ENCODE data around the gene HOXD11. TPM values are rescaled to one million over a fixed set of nuclear protein-coding genes. Genes with fewer than 3 reads are reported as not detected.

HOXD11 gene
- total and polyA plus RNA-seq, 2 experiments from 2014 or later: not detected

DNA sequence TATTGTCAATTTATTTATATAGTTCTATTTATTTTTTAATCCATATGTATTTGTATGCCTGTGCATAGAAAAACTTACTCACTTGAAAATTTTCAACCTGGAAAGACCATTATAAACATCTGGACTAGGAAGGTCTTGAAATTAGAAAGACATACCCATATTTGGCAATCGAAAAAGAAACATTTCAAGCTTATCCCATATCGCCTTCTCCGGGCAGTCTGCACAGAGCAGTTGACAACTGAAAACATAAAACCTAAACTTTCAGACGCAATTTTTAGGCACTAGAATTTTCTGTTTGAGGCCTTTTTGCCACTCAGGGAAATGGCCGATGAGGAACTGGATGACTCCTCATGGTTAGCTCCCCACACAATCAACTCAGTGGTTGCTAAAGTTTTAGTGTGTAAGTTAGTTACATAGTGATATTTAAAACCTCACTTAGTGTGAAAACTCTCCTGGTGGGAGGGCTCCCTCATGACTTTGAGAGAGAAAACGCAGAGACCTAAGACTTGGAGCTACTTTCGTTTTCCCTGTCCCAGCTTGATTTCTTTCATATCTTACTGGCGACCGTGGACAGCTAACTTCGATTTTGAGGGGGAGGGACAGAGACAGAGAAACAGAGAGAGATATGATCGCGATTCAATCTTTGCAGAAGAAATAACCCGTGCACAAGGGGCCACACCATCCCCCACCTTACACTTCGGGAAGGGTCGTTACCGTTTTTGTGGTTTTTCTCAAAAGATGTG lies 10.7 kb upstream of the HOXD11 start:
- Histone ChIP-seq H3K4me1 (ENCODE audit: insufficient read depth) (peaks cover 54% of the 10 kb centered on the region), H3K9me2 (ENCODE audit: insufficient read depth) (no peaks in the 10 kb centered on the region), H4K20me1 (replicated peaks; ENCODE audit: insufficient read depth) (peaks cover 26% of the 10 kb centered on the region), H3K4me2 (peak overlapping the region; percentile 72), H3K79me2 (replicated peaks; ENCODE audit: insufficient read depth) (no peaks in the 10 kb centered on the region), H3K27me3 (ENCODE audit: insufficient read depth) (peaks cover 94% of the 10 kb centered on the region), H3K36me3 (ENCODE audit: insufficient read depth) (no peaks in the 10 kb centered on the region), H3K4me3 (peak overlapping the region; percentile 46), H3K27ac (ENCODE audit: low read depth) (no peak overlapping the region), H2AFZ (no peak overlapping the region), H3F3A (replicated peaks; ENCODE audit: low read depth) (peaks cover 33% of the 10 kb centered on the region)
- H3K4me3 Mint-ChIP-seq: peak overlapping the region; percentile 68
- H3K27ac Mint-ChIP-seq: no peak overlapping the region
- no peaks in the 10 kb centered on the region; the same call in 2 of the 3 replicates for H3K36me3 Mint-ChIP-seq (ENCODE audit: low read depth)
- ATAC-seq: no peak
- TF ChIP-seq EZH2 (IDR thresholded peaks at IDR 0.05; ENCODE audit: low read depth, unreplicated experiment): peak; percentile 23
- no peak for TF ChIP-seq ZNF114 (CRISPR knock-in tag; IDR thresholded peaks at IDR 0.05)
- DNase-seq (ENCODE audit: low spot score): no peak
- H3K9me3 Mint-ChIP-seq: no peaks in the 10 kb centered on the region; the same call in 2 of the 3 replicates
- H3K4me1 Mint-ChIP-seq: peaks cover 47% of the 10 kb centered on the region
- peaks cover 94% of the 10 kb centered on the region for H3K27me3 Mint-ChIP-seq (ENCODE audit: insufficient read depth, low read depth, poor library complexity)

DNA sequence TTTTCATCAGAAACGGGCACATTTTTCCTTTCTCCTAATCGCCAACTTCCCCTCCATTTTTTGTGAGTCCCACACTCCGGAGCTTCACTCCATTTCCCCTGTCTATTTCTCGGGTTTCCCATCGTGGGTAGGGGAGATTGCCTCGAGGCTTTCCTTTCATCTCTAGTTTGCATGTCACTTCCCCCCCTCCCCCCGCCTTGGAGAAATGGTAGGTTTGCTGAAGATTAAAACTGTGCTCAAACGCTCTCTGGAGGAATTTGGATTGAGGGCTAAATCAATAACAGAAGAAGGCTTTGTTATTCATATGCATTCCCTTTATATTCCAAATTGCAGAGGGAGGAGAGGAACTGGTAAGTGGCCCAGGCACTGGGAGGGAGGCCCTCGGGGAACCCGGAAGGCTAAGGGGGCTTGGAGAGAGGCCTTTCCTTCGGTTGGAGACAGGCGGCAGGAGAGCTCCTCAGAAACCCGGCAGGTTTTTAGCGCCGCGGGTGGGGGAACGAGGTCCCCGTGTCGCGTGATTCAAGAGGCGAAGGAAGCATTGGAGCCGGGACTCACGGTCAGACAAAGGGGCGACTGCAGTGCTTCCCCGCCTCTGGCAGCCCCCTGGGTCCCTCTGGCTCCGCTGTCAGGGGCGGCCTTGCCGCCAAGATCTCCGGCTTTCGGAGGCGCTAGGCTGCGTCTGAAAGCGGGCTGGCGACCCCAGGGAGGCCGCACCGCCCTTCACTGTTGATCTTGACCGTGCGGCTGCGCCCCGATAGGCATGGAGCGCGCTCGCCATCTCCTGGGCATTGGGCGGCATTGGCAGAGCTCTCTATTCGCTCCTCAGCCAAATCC lies 9.9 kb upstream of the HOXD11 start:
- H2AFZ ChIP-seq: no peak overlapping the region
- no peaks in the 10 kb centered on the region for H3K9me2 ChIP-seq (ENCODE audit: insufficient read depth)
- no peak overlapping the region for H3K27ac Mint-ChIP-seq
- H3K4me1 ChIP-seq (ENCODE audit: insufficient read depth): peaks cover 56% of the 10 kb centered on the region
- H3K79me2 ChIP-seq (replicated peaks; ENCODE audit: insufficient read depth): no peaks in the 10 kb centered on the region
- H3K27me3 Mint-ChIP-seq (ENCODE audit: insufficient read depth, low read depth, poor library complexity): peaks cover 94% of the 10 kb centered on the region
- peak overlapping the region; percentile 46 for H3K4me3 ChIP-seq
- H4K20me1 ChIP-seq (replicated peaks; ENCODE audit: insufficient read depth): peaks cover 32% of the 10 kb centered on the region
- peaks cover 94% of the 10 kb centered on the region for H3K27me3 ChIP-seq (ENCODE audit: insufficient read depth)
- peaks cover 39% of the 10 kb centered on the region for H3K4me1 Mint-ChIP-seq
- no peaks in the 10 kb centered on the region; the same call in 2 of the 3 replicates for H3K36me3 Mint-ChIP-seq (ENCODE audit: low read depth)
- no peaks in the 10 kb centered on the region; the same call in 1 of the 2 replicates for H3K36me3 ChIP-seq (ENCODE audit: insufficient read depth)
- peaks cover 26% of the 10 kb centered on the region for H3F3A ChIP-seq (replicated peaks; ENCODE audit: low read depth)
- peak overlapping the region; percentile 68 for H3K4me3 Mint-ChIP-seq
- H3K9me3 Mint-ChIP-seq: no peaks in the 10 kb centered on the region
- peak; percentile 69 for ATAC-seq
- DNase-seq (ENCODE audit: low spot score): peak; percentile 96
- H3K4me2 ChIP-seq: peak overlapping the region; percentile 94
- no peak overlapping the region; the same call in 1 of the 2 replicates for H3K27ac ChIP-seq (ENCODE audit: low read depth)
- TF ChIP-seq, protein P1, sequence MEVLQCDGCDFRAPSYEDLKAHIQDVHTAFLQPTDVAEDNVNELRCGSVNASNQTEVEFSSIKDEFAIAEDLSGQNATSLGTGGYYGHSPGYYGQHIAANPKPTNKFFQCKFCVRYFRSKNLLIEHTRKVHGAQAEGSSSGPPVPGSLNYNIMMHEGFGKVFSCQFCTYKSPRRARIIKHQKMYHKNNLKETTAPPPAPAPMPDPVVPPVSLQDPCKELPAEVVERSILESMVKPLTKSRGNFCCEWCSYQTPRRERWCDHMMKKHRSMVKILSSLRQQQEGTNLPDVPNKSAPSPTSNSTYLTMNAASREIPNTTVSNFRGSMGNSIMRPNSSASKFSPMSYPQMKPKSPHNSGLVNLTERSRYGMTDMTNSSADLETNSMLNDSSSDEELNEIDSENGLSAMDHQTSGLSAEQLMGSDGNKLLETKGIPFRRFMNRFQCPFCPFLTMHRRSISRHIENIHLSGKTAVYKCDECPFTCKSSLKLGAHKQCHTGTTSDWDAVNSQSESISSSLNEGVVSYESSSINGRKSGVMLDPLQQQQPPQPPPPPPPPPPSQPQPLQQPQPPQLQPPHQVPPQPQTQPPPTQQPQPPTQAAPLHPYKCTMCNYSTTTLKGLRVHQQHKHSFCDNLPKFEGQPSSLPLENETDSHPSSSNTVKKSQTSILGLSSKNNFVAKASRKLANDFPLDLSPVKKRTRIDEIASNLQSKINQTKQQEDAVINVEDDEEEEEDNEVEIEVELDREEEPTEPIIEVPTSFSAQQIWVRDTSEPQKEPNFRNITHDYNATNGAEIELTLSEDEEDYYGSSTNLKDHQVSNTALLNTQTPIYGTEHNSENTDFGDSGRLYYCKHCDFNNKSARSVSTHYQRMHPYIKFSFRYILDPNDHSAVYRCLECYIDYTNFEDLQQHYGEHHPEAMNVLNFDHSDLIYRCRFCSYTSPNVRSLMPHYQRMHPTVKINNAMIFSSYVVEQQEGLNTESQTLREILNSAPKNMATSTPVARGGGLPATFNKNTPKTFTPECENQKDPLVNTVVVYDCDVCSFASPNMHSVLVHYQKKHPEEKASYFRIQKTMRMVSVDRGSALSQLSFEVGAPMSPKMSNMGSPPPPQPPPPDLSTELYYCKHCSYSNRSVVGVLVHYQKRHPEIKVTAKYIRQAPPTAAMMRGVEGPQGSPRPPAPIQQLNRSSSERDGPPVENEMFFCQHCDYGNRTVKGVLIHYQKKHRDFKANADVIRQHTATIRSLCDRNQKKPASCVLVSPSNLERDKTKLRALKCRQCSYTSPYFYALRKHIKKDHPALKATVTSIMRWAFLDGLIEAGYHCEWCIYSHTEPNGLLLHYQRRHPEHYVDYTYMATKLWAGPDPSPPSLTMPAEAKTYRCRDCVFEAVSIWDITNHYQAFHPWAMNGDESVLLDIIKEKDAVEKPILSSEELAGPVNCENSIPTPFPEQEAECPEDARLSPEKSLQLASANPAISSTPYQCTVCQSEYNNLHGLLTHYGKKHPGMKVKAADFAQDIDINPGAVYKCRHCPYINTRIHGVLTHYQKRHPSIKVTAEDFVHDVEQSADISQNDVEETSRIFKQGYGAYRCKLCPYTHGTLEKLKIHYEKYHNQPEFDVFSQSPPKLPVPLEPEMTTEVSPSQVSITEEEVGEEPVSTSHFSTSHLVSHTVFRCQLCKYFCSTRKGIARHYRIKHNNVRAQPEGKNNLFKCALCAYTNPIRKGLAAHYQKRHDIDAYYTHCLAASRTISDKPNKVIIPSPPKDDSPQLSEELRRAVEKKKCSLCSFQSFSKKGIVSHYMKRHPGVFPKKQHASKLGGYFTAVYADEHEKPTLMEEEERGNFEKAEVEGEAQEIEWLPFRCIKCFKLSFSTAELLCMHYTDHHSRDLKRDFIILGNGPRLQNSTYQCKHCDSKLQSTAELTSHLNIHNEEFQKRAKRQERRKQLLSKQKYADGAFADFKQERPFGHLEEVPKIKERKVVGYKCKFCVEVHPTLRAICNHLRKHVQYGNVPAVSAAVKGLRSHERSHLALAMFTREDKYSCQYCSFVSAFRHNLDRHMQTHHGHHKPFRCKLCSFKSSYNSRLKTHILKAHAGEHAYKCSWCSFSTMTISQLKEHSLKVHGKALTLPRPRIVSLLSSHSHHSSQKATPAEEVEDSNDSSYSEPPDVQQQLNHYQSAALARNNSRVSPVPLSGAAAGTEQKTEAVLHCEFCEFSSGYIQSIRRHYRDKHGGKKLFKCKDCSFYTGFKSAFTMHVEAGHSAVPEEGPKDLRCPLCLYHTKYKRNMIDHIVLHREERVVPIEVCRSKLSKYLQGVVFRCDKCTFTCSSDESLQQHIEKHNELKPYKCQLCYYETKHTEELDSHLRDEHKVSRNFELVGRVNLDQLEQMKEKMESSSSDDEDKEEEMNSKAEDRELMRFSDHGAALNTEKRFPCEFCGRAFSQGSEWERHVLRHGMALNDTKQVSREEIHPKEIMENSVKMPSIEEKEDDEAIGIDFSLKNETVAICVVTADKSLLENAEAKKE (CRISPR knock-in tag; IDR thresholded peaks at IDR 0.05): no peak
- TF ChIP-seq EZH2 (IDR thresholded peaks at IDR 0.05; ENCODE audit: low read depth, unreplicated experiment) (no peak), JUNB (IDR thresholded peaks at IDR 0.05; ENCODE audit: unreplicated experiment) (no peak), NANOG (IDR thresholded peaks at IDR 0.05; ENCODE audit: borderline replicate concordance) (peak; percentile 50; the same call in 1 of the 2 replicates), EZH2phosphoT487 (IDR thresholded peaks at IDR 0.05; ENCODE audit: unreplicated experiment) (no peak)
- TF ChIP-seq, protein P2, sequence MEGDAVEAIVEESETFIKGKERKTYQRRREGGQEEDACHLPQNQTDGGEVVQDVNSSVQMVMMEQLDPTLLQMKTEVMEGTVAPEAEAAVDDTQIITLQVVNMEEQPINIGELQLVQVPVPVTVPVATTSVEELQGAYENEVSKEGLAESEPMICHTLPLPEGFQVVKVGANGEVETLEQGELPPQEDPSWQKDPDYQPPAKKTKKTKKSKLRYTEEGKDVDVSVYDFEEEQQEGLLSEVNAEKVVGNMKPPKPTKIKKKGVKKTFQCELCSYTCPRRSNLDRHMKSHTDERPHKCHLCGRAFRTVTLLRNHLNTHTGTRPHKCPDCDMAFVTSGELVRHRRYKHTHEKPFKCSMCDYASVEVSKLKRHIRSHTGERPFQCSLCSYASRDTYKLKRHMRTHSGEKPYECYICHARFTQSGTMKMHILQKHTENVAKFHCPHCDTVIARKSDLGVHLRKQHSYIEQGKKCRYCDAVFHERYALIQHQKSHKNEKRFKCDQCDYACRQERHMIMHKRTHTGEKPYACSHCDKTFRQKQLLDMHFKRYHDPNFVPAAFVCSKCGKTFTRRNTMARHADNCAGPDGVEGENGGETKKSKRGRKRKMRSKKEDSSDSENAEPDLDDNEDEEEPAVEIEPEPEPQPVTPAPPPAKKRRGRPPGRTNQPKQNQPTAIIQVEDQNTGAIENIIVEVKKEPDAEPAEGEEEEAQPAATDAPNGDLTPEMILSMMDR (conservative IDR thresholded peaks at IDR 0.05; ENCODE audit: low read depth in 2 of 2): peak; percentile 74 to 93
- TF ChIP-seq, protein P3, sequence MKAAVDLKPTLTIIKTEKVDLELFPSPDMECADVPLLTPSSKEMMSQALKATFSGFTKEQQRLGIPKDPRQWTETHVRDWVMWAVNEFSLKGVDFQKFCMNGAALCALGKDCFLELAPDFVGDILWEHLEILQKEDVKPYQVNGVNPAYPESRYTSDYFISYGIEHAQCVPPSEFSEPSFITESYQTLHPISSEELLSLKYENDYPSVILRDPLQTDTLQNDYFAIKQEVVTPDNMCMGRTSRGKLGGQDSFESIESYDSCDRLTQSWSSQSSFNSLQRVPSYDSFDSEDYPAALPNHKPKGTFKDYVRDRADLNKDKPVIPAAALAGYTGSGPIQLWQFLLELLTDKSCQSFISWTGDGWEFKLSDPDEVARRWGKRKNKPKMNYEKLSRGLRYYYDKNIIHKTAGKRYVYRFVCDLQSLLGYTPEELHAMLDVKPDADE (IDR thresholded peaks at IDR 0.05): no peak
